Tibial nerve (tissue), 4 donors: ENCODE measurements around the gene CALM3. TPM values are rescaled to one million over a fixed set of nuclear protein-coding genes. Genes with fewer than 3 reads are reported as not detected.

ENCODE experiments used
- DNase-seq, 2 donors: peaks; one replicate each; pipeline ENCODE4 v3.0.0-alpha.2; 2019; ENCODE audit warnings: low spot score in 2 of 2
- H3K27ac ChIP-seq, 4 donors: fragments of 200-600 bp; sonication (generic) in 3 of 4; one replicate each; pipeline ENCODE4 v1.5.1; 2017 to 2019; ENCODE audit warnings: mild to moderate bottlenecking in 1 of 4
- H3K27me3 ChIP-seq, 2 donors: fragments of 200-600 bp; sonication (generic) in 1 of 2; one replicate each; pipeline versions ENCODE4 v1.5.1 to v1.6.0; 2017 to 2019
- H3K36me3 ChIP-seq, 3 donors: fragments of 200-600 bp; sonication (generic); one replicate each; pipeline ENCODE4 v1.5.1; 2018 to 2019
- H3K4me1 ChIP-seq, 4 donors: fragments of 200-600 bp; sonication (generic) in 3 of 4; one replicate each; pipeline ENCODE4 v1.5.1; 2017 to 2019
- H3K4me3 ChIP-seq, 4 donors: fragments of 200-600 bp; sonication (generic) in 3 of 4; one replicate each; pipeline ENCODE4 v1.5.1; 2017 to 2019; ENCODE audit warnings: mild to moderate bottlenecking in 1 of 4, moderate library complexity in 1 of 4
- H3K9me3 ChIP-seq, 4 donors: fragments of 200-600 bp; sonication (generic) in 3 of 4; one replicate each; pipeline ENCODE4 v1.5.1; 2017 to 2019
- CTCF ChIP-seq, 5 experiments: fragments of 200-600 bp in 3 of 5; fragments of 450-650 bp in 2 of 5; sonication (generic) in 3 of 5; IDR thresholded peaks; one replicate each; pipeline ENCODE4 v1.5.1; 2016 to 2019; ENCODE audit warnings: antibody characterized with exemption in 5 of 5, mild to moderate bottlenecking in 3 of 5, moderate library complexity in 2 of 5
- EP300 ChIP-seq, 2 donors: sonication (generic); formaldehyde crosslinking; IDR thresholded peaks; one replicate each; pipeline ENCODE4 v1.6.1; 2017; ENCODE audit warnings: antibody characterized with exemption in 2 of 2, mild to moderate bottlenecking in 1 of 2
- POLR2A ChIP-seq, 2 donors: fragments of 450-650 bp; IDR thresholded peaks; one replicate each; pipeline ENCODE4 v1.6.1; 2017; ENCODE audit warnings: antibody characterized with exemption in 2 of 2, mild to moderate bottlenecking in 2 of 2, moderate library complexity in 2 of 2
- WGBS, 2 donors: methylation state at CpG; one replicate each; pipeline ENCODE4 v1.1.5; 2018; 5-methylcytosine and 5-hydroxymethylcytosine counted together
- total RNA-seq, 4 donors: library from RNA; depleted of rRNA; stranded (reverse); fragments of >200 nt; gene quantifications; one replicate each; pipeline ENCODE4 v1.1.0, GENCODE V29; 2016

The CALM3 gene
- total RNA-seq, 4 donors from 2014 or later = 123 to 167 (median 137) TPM

GRCh38 chr19:46630586-46631205 lies 29.6 kb downstream of the CALM3 start:
- no peak overlapping the region for H3K4me3 ChIP-seq
- H3K27me3 ChIP-seq = peaks cover 0 to 9% of the 10 kb centered on the region in 2 donors
- no peak overlapping the region for H3K27ac ChIP-seq
- 85 to 88% methylated on average over 10 to 12 of the region's 14 CpGs for WGBS, 2 donors
- no peaks in the 10 kb centered on the region for H3K36me3 ChIP-seq
- no peaks in the 10 kb centered on the region for H3K9me3 ChIP-seq
- DNase-seq = no peak
- peaks cover 0 to 44% (median 18%) of the 10 kb centered on the region in 4 donors for H3K4me1 ChIP-seq
- TF ChIP-seq POLR2A (IDR thresholded peaks at IDR 0.05) = no peak
- TF ChIP-seq EP300 (IDR thresholded peaks at IDR 0.05) = no peak
- no peak for TF ChIP-seq CTCF (IDR thresholded peaks at IDR 0.05)

- Histone ChIP-seq H3K4me3 (no peak overlapping the region), H3K9me3 (no peaks in the 10 kb centered on the region), H3K4me1 (peaks cover 0 to 47% (median 16%) of the 10 kb centered on the region in 4 donors), H3K36me3 (no peaks in the 10 kb centered on the region), H3K27me3 (peaks cover 0 to 9% of the 10 kb centered on the region in 2 donors), H3K27ac (no peak overlapping the region)
- 50 to 56% methylated on average over 6 of the region's 6 CpGs for WGBS, 2 donors
- peak; percentile 63 to 64 for DNase-seq
- TF ChIP-seq EP300 (IDR thresholded peaks at IDR 0.05) (no peak), CTCF (IDR thresholded peaks at IDR 0.05) (no peak), POLR2A (IDR thresholded peaks at IDR 0.05) (no peak)
These were observed 30.4 kb downstream of the CALM3 start for GRCh38 chr19:46631481-46631880.

GRCh38 chr19:46633130-46633529 lies 32.0 kb downstream of the CALM3 start:
- DNase-seq = no peak
- no peaks in the 10 kb centered on the region for H3K9me3 ChIP-seq
- 86 to 87% methylated on average over 3 of the region's 3 CpGs for WGBS, 2 donors
- H3K27ac ChIP-seq = no peak overlapping the region
- H3K36me3 ChIP-seq = no peaks in the 10 kb centered on the region
- no peak for TF ChIP-seq EP300 (IDR thresholded peaks at IDR 0.05)
- no peak for TF ChIP-seq POLR2A (IDR thresholded peaks at IDR 0.05)
- no peak for TF ChIP-seq CTCF (IDR thresholded peaks at IDR 0.05)
- peaks cover 0 to 46% (median 16%) of the 10 kb centered on the region in 4 donors for H3K4me1 ChIP-seq
- H3K4me3 ChIP-seq = no peak overlapping the region
- H3K27me3 ChIP-seq = peaks cover 0 to 9% of the 10 kb centered on the region in 2 donors

- Histone ChIP-seq H3K27me3 (peaks cover 0 to 9% of the 10 kb centered on the region in 2 donors), H3K9me3 (no peaks in the 10 kb centered on the region), H3K4me1 (peaks cover 0 to 57% (median 24%) of the 10 kb centered on the region in 4 donors), H3K4me3 (peak overlapping the region in 2 of 4 donors; percentile 35 to 51), H3K27ac (peak overlapping the region in 1 of 4 donors; percentile 45), H3K36me3 (no peaks in the 10 kb centered on the region)
- 4 to 10% methylated on average over 33 to 38 of the region's 38 CpGs for WGBS, 2 donors
- DNase-seq = peak; percentile 69 to 75
- TF ChIP-seq EP300 (IDR thresholded peaks at IDR 0.05) = no peak
- no peak for TF ChIP-seq CTCF (IDR thresholded peaks at IDR 0.05)
- no peak for TF ChIP-seq POLR2A (IDR thresholded peaks at IDR 0.05)
These were observed 33.0 kb downstream of the CALM3 start for GRCh38 chr19:46634045-46634655.

- H3K4me1 ChIP-seq = peaks cover 0 to 62% (median 29%) of the 10 kb centered on the region in 4 donors
- H3K36me3 ChIP-seq = no peaks in the 10 kb centered on the region
- peak overlapping the region in 1 of 4 donors; percentile 50 for H3K27ac ChIP-seq
- no peak for TF ChIP-seq CTCF (IDR thresholded peaks at IDR 0.05)
- no peak for TF ChIP-seq EP300 (IDR thresholded peaks at IDR 0.05)
- no peak for TF ChIP-seq POLR2A (IDR thresholded peaks at IDR 0.05)
- no peaks in the 10 kb centered on the region for H3K9me3 ChIP-seq
- peak overlapping the region in 2 of 4 donors; percentile 30 to 51 for H3K4me3 ChIP-seq
- no peak for DNase-seq
- peaks cover 0 to 9% of the 10 kb centered on the region in 2 donors for H3K27me3 ChIP-seq
- WGBS, 2 donors = 5 to 9% methylated on average over 22 to 23 of the region's 23 CpGs
These were observed 33.6 kb downstream of the CALM3 start for GRCh38 chr19:46634656-46635218.
